Neuronal stem cell (in vitro differentiated cells): ENCODE measurements around the gene VPS8.

Experiments used
- DNase-seq: peaks from one replicate; pipeline ENCODE4 v3.0.0-alpha.2; 2013; ENCODE audit warnings: low spot score
- H2AFZ ChIP-seq: one replicate; pipeline ENCODE4 v1.6.1; 2013; ENCODE audit warnings: mild to moderate bottlenecking, low read length, inconsistent platforms
- H2AK5ac ChIP-seq: 2 replicates; pipeline ENCODE4 v1.6.1; 2013; ENCODE audit warnings: low read depth, mild to moderate bottlenecking, inconsistent platforms, low read length, moderate library complexity, mixed read lengths
- H2BK120ac ChIP-seq: 2 replicates; pipeline ENCODE4 v1.6.1; 2013; ENCODE audit warnings: low read depth, mild to moderate bottlenecking, inconsistent platforms, low read length, moderate library complexity, mixed read lengths
- H2BK12ac ChIP-seq: one replicate; pipeline ENCODE4 v1.6.1; 2013; ENCODE audit warnings: low read length, inconsistent platforms
- H2BK15ac ChIP-seq: 2 replicates; pipeline ENCODE4 v1.6.1; 2013; ENCODE audit warnings: mild to moderate bottlenecking, low read length, inconsistent platforms, mixed read lengths
- H2BK5ac ChIP-seq: one replicate; pipeline ENCODE4 v1.6.1; 2013; ENCODE audit warnings: inconsistent platforms, mild to moderate bottlenecking, low read length, moderate library complexity
- H3K14ac ChIP-seq: one replicate; pipeline ENCODE4 v1.6.1; 2013; ENCODE audit warnings: low read length, inconsistent platforms
- H3K18ac ChIP-seq: 2 replicates; pipeline ENCODE4 v1.6.1; 2013; ENCODE audit warnings: low read length, inconsistent platforms
- H3K23ac ChIP-seq: 2 replicates; pipeline ENCODE4 v1.6.1; 2013; ENCODE audit warnings: low read depth, mild to moderate bottlenecking, mixed read lengths, low read length, inconsistent platforms; ENCODE audit not compliant: poor library complexity
- H3K27ac ChIP-seq: replicated peaks from 3 replicates; pipeline ENCODE4 v1.5.1; 2013; ENCODE audit warnings: low read length, inconsistent platforms
- H3K27me3 ChIP-seq, 3 experiments: 2 replicates each; pipeline ENCODE4 v1.6.1; 2013; ENCODE audit warnings: low read length in 3 of 3, mild to moderate bottlenecking in 2 of 3, inconsistent platforms in 1 of 3, low read depth in 1 of 3, mixed read lengths in 1 of 3, moderate library complexity in 1 of 3; ENCODE audit not compliant: control insufficient read depth in 3 of 3, insufficient read depth in 3 of 3
- H3K36me3 ChIP-seq, 2 donors: replicated peaks in 1 of 2; 2 replicates each; pipeline ENCODE4 v1.6.1; 2013; ENCODE audit warnings: low read length in 2 of 2; ENCODE audit not compliant: control insufficient read depth in 2 of 2, insufficient read depth in 2 of 2
- H3K4ac ChIP-seq: 2 replicates; pipeline ENCODE4 v1.6.1; 2013; ENCODE audit warnings: inconsistent platforms, mild to moderate bottlenecking, low read length, moderate library complexity
- H3K4me1 ChIP-seq, 2 donors: 1 replicate in 1 of 2; 2 replicates in 1 of 2; pipeline ENCODE4 v1.6.1; 2013; ENCODE audit warnings: low read length in 2 of 2, low read depth in 1 of 2; ENCODE audit not compliant: control insufficient read depth in 2 of 2, insufficient read depth in 1 of 2
- H3K4me2 ChIP-seq: one replicate; pipeline ENCODE4 v1.6.1; 2013; ENCODE audit warnings: mild to moderate bottlenecking, low read length, inconsistent platforms; ENCODE audit not compliant: insufficient read depth, poor library complexity, severe bottlenecking
- H3K4me3 ChIP-seq, 2 donors: 2 replicates each; pipeline ENCODE4 v1.5.1; 2013; ENCODE audit warnings: low read length in 2 of 2, mild to moderate bottlenecking in 2 of 2, inconsistent platforms in 1 of 2, moderate library complexity in 1 of 2
- H3K79me1 ChIP-seq: one replicate; pipeline ENCODE4 v1.6.1; 2013; ENCODE audit warnings: low read depth, mild to moderate bottlenecking, inconsistent platforms, low read length, moderate library complexity
- H3K9ac ChIP-seq: one replicate; pipeline ENCODE4 v1.6.1; 2013; ENCODE audit warnings: mild to moderate bottlenecking, low read depth, low read length, inconsistent platforms; ENCODE audit not compliant: poor library complexity
- H3K9me3 ChIP-seq, 2 donors: replicated peaks in 1 of 2; 2 replicates each; pipeline versions ENCODE3 to v1.6.1; 2013; ENCODE audit warnings: low read length in 2 of 2, mild to moderate bottlenecking in 2 of 2, inconsistent platforms in 1 of 2, low read depth in 1 of 2, mixed read lengths in 1 of 2, moderate library complexity in 1 of 2; ENCODE audit not compliant: control insufficient read depth in 2 of 2, insufficient read depth in 1 of 2
- H4K8ac ChIP-seq: one replicate; pipeline ENCODE4 v1.6.1; 2013; ENCODE audit warnings: low read depth, mild to moderate bottlenecking, inconsistent platforms, low read length, moderate library complexity
- H4K91ac ChIP-seq: one replicate; pipeline ENCODE4 v1.6.1; 2013; ENCODE audit warnings: low read length, low read depth, mild to moderate bottlenecking, inconsistent platforms; ENCODE audit not compliant: poor library complexity
- whole genome bisulfite sequencing, 2 donors: extraction: QIAGEN DNeasy Blood & Tissue Kit; methylation state at CpG; one replicate each; pipeline ENCODE4 v1.1.7; 2013; ENCODE audit warnings: missing lambda C conversion rate in 2 of 2, mixed read lengths in 1 of 2; ENCODE audit not compliant: insufficient read length in 2 of 2, insufficient replicate concordance in 1 of 2; ENCODE audit errors: extremely low coverage in 2 of 2; 5-methylcytosine and 5-hydroxymethylcytosine counted together

Gene VPS8

GRCh38 chr3:184827572-184827971 is 15.6 kb downstream of the VPS8 start:
- Histone ChIP-seq H2BK12ac (no peak overlapping the region), H4K91ac (no peak overlapping the region), H3K4ac (no peak overlapping the region), H3K27ac (no peak overlapping the region), H4K8ac (no peak overlapping the region), H3K79me1 (no peaks in the 10 kb centered on the region), H2BK5ac (no peak overlapping the region), H2BK120ac (no peak overlapping the region), H3K27me3 (peaks cover 0 to 2% (median 0%) of the 10 kb centered on the region in 3 experiments), H3K4me3 (no peak overlapping the region), H3K4me2 (no peak overlapping the region), H3K4me1 (no peaks in the 10 kb centered on the region), H3K36me3 (peaks cover 5 to 10% of the 10 kb centered on the region in 2 donors), H3K14ac (no peak overlapping the region), H3K18ac (no peak overlapping the region), H3K9me3 (no peaks in the 10 kb centered on the region), H3K23ac (no peak overlapping the region), H2BK15ac (no peak overlapping the region), H3K9ac (no peak overlapping the region), H2AFZ (no peak overlapping the region), H2AK5ac (no peak overlapping the region)
- DNase-seq, result no peak
- WGBS, 2 donors, result no CpG with 5 or more reads among the region's 2 CpGs

GRCh38 chr3:184832044-184832443 is 20.1 kb downstream of the VPS8 start:
- no peak overlapping the region for H3K4me2 ChIP-seq
- H3K4ac ChIP-seq, result no peak overlapping the region
- DNase-seq, result no peak
- H3K9me3 ChIP-seq, result no peaks in the 10 kb centered on the region
- H3K23ac ChIP-seq, result no peak overlapping the region
- no peak overlapping the region for H3K14ac ChIP-seq
- H4K91ac ChIP-seq, result no peak overlapping the region
- peaks cover 1% of the 10 kb centered on the region for H3K79me1 ChIP-seq
- peaks cover 9 to 46% of the 10 kb centered on the region in 2 donors for H3K36me3 ChIP-seq
- H3K27me3 ChIP-seq, result peaks cover 0 to 2% (median 0%) of the 10 kb centered on the region in 3 experiments
- no peaks in the 10 kb centered on the region for H3K4me1 ChIP-seq
- H4K8ac ChIP-seq, result no peak overlapping the region
- no peak overlapping the region for H2AK5ac ChIP-seq
- no peak overlapping the region for H2BK15ac ChIP-seq
- no peak overlapping the region for H3K9ac ChIP-seq
- no peak overlapping the region for H3K4me3 ChIP-seq
- H2BK5ac ChIP-seq, result no peak overlapping the region
- no peak overlapping the region for H2BK12ac ChIP-seq
- H2AFZ ChIP-seq, result no peak overlapping the region
- H2BK120ac ChIP-seq, result no peak overlapping the region
- H3K18ac ChIP-seq, result no peak overlapping the region
- H3K27ac ChIP-seq, result no peak overlapping the region

GRCh38 chr3:184832903-184833302 is 20.9 kb downstream of the VPS8 start:
- Histone ChIP-seq H2BK5ac (no peak overlapping the region), H3K23ac (no peak overlapping the region), H4K91ac (no peak overlapping the region), H3K36me3 (peaks cover 9 to 46% of the 10 kb centered on the region in 2 donors), H3K9me3 (no peaks in the 10 kb centered on the region), H2AK5ac (no peak overlapping the region), H3K4me2 (no peak overlapping the region), H2BK12ac (no peak overlapping the region), H3K27ac (no peak overlapping the region), H4K8ac (no peak overlapping the region), H3K4me3 (no peak overlapping the region), H3K9ac (no peak overlapping the region), H3K4me1 (no peaks in the 10 kb centered on the region), H3K27me3 (peaks cover 0 to 2% (median 0%) of the 10 kb centered on the region in 3 experiments), H3K18ac (no peak overlapping the region), H3K4ac (no peak overlapping the region), H2BK15ac (no peak overlapping the region), H3K14ac (no peak overlapping the region), H3K79me1 (peaks cover 1% of the 10 kb centered on the region), H2AFZ (no peak overlapping the region), H2BK120ac (no peak overlapping the region)
- no CpG with 5 or more reads among the region's 4 CpGs for WGBS, 2 donors
- DNase-seq, result no peak

GRCh38 chr3:184836090-184836822 is 24.3 kb downstream of the VPS8 start:
- no peak overlapping the region for H3K4me3 ChIP-seq
- no peak overlapping the region for H2BK5ac ChIP-seq
- H3K4me2 ChIP-seq, result no peak overlapping the region
- no peak overlapping the region for H3K18ac ChIP-seq
- H2BK12ac ChIP-seq, result no peak overlapping the region
- peaks cover 6 to 40% of the 10 kb centered on the region in 2 donors for H3K36me3 ChIP-seq
- no peak overlapping the region for H4K91ac ChIP-seq
- H3K9me3 ChIP-seq, result no peaks in the 10 kb centered on the region
- H2AFZ ChIP-seq, result no peak overlapping the region
- H2AK5ac ChIP-seq, result no peak overlapping the region
- DNase-seq, result no peak
- no peaks in the 10 kb centered on the region for H3K4me1 ChIP-seq
- no peak overlapping the region for H3K27ac ChIP-seq
- H3K9ac ChIP-seq, result no peak overlapping the region
- no peak overlapping the region for H3K4ac ChIP-seq
- peaks cover 0 to 1% (median 0%) of the 10 kb centered on the region in 3 experiments for H3K27me3 ChIP-seq
- H2BK15ac ChIP-seq, result no peak overlapping the region
- peaks cover 1% of the 10 kb centered on the region for H3K79me1 ChIP-seq
- no peak overlapping the region for H3K14ac ChIP-seq
- WGBS, 2 donors, result no CpG with 5 or more reads among the region's 2 CpGs
- no peak overlapping the region for H2BK120ac ChIP-seq
- no peak overlapping the region for H3K23ac ChIP-seq
- H4K8ac ChIP-seq, result no peak overlapping the region
